Ovary (tissue), 3 donors: ENCODE data around the gene WNT5A.

ENCODE experiments used
- CTCF ChIP-seq, 3 donors: fragments of 450-650 bp in 2 of 3; fragments of 200-600 bp in 1 of 3; IDR thresholded peaks; one replicate each; pipeline versions ENCODE4 v1.5.1 to v1.8.0; 2016 to 2022; ENCODE audit warnings: antibody characterized with exemption in 3 of 3, mild to moderate bottlenecking in 1 of 3
- POLR2A ChIP-seq: fragments of 450-650 bp; IDR thresholded peaks from one replicate; pipeline ENCODE4 v1.6.1; 2017; ENCODE audit warnings: antibody characterized with exemption, mild to moderate bottlenecking, moderate library complexity
- donor health status: DM: no; HTN: no; CAD: no.

DNA sequence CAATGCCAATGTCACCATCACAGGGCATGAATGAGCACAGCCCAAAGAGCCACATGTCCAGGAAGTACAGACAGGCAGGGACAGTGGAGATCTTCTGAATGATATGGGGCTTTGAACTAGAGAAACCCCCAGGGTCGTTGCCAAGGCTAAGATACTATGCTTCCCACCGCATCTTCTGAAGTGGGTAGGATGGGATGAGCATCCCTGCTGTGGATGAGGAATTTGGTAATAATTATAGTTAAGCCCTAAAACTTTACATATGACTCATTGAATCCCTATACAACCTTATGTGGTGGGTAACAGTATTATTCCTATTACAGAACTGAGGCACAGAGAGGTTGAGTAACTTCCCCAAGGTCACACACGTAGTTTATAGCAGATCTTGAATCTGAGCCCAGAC is 44.2 kb downstream of the WNT5A start:
- no peak for TF ChIP-seq POLR2A
- TF ChIP-seq CTCF (IDR thresholded peaks at IDR 0.05) = no peak
